ENCODE measurements around the gene C2CD3. TPM values are rescaled to one million over a fixed set of nuclear protein-coding genes. Genes with fewer than 3 reads are reported as not detected.

The C2CD3 gene
- polyA plus RNA-seq, 4 donors = 17.6 to 25.4 (median 22.2) TPM

DNA sequence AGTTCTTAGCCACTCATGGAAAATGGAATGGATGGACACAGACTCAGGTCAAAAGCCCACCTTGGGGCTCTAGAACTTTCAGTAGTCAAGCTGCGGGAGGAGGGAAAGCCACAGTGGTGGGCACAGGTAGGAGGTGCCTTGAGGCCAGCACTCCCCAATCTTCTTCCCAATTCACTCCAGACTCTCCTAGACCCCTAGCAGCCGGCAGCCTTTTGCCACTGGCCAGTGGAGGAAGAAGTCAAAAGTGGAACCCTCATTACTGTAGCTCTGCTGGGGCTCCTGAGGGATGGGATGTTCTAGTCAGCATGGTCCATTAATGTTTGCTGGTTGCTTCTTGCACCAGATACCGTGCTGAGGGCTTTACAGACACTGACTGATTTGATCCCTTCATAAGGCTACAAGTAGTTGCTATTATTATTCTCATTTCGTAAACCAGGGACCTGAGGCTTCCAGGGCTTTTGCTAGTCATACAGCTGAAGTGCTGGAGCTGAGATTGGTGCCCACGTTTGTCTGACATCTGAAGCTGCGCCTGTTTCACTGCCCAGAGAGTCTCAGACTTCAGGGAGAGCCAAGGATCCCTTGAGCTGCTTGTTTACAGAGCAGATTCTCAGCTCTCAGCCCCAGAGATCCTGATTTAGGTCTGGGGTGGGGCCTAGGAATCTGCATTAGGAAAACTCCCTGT, 163.0 kb downstream of the C2CD3 start:
- DNase-seq (ENCODE audit: low read depth in 4 of 4, low spot score in 3 of 4) = no peak

GRCh38 chr11:74006743-74007304, 164.0 kb downstream of the C2CD3 start:
- DNase-seq (ENCODE audit: low read depth in 4 of 4, low spot score in 3 of 4) = no peak

DNA sequence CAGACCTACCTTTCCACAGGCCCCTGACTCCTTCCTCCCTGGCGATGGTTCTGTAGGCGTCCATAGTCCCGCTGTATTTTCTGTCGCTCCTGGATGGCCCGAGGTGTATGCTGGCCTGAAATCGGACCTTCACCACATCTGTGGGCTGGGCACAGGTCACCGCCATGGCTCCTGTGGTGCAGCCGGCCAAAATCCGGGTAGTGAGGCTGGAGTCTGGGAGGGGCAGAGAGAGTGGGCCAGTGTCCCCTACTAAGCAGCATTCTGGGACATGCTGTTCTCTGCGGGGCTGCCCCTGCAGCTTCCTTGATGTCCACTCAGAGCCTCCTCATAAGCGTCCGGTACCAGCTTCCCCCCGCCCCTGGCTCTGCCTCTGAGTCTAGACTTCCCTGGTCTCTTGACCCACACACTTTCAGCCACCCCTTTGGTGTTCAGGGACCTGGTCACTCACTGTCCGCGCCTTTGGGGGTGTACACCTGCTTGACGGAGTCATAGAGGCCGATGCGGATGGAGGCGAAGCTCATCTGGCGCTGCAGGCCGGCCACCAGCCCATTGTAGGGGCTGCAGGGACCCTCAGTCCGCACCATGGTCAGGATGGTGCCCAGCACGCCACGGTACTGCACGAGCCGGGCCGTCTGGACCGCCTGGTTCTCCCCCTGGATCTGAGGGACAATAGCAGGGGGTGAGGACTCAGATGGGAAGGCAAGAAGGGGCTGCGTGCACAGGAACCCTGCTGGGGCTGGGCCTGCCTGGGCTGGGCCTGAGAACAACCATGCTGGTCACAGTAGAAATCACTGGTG, 164.9 kb downstream of the C2CD3 start:
- DNase-seq (ENCODE audit: low read depth in 4 of 4, low spot score in 3 of 4) = no peak

DNA sequence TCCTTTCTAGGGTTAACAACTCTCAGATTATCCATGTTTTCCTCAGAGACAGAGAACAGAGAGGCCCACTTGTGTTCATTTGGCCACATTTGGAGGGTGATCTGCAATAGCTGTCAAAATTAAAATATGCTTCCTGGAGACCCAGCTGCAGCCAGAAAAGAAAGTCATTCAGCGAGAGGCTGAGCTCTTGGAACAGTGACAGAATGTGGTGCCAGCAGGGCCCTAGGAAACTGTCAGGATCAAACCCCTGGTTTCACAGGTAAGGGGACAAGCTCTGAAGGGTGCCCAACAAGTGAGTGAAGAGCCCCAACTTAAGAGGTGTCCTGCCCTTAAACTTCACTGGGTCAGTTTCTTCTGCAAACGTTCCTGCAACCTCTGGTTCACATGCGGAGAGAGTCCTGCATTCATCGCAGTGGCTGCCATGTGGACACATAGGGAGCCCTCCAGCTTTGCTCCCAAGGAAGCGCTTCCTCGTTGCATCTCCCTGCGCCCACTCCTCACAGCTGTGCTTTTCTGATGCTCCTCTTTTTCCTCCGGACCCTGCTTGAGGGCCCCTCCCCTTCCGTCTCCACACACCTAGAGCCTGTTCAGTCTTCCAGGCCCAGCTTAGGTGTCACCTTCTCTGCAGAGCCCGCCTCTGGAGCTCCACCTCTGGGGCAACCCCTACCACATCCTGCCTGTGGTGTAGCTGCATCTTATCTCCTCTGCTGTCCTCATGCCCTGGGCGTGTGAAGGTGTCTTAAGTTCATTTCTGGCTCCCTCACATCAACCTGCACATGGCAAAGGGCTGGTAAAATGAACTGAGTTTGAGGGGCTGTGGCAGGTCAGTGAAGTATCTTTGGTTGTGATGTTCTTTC, 165.8 kb downstream of the C2CD3 start:
- no peak for DNase-seq (ENCODE audit: low read depth in 4 of 4, low spot score in 3 of 4)

- DNase-seq (ENCODE audit: low read depth in 4 of 4, low spot score in 3 of 4) = no peak
Observed at GRCh38 chr11:74004046-74004695, 166.6 kb downstream of the C2CD3 start.

- no peak for DNase-seq (ENCODE audit: low read depth in 4 of 4, low spot score in 3 of 4)
Observed at GRCh38 chr11:74002832-74003231, 168.0 kb downstream of the C2CD3 start.

- DNase-seq (ENCODE audit: low read depth in 4 of 4, low spot score in 3 of 4) = no peak
Observed at GRCh38 chr11:74001822-74002286, 168.9 kb downstream of the C2CD3 start.

GRCh38 chr11:74000307-74001133, 170.3 kb downstream of the C2CD3 start:
- DNase-seq (ENCODE audit: low read depth in 4 of 4, low spot score in 3 of 4) = no peak

GRCh38 chr11:73999581-74000306, 171.1 kb downstream of the C2CD3 start:
- no peak for DNase-seq (ENCODE audit: low read depth in 4 of 4, low spot score in 3 of 4)

- no peak for DNase-seq (ENCODE audit: low read depth in 4 of 4, low spot score in 3 of 4)
Observed at GRCh38 chr11:73998846-73999575, 171.8 kb downstream of the C2CD3 start.

DNA sequence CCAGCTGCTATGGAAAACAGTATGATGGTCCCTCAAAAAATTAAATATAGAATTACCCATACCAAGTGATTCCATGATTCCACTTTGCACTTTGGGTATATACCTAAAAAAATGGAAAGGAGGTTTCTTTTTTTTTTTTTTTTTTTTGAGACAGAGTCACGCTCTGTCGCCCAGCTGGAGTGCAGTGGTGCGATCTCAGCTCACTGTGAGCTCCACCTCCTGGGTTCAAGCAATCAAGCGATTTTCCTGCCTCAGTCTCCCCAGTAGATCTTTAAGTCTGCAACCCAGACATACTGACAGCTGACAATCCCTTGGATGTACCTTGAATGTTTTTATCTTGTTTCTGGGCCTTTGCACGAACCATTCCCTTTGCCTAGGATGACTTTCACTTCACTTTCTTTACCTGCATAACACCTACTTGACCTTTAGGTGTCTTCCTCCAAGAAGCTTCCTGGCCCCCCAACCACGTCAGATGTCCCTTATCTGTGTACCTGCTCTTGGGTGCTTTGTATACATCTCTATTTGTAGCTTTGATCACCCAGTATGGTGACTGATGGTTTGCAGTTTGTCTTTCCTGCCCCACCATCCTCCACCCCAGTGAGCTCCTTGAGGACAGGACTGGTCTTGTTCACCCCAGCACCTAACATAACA, 173.6 kb downstream of the C2CD3 start:
- no peak for DNase-seq (ENCODE audit: low read depth in 4 of 4, low spot score in 3 of 4)

DNA sequence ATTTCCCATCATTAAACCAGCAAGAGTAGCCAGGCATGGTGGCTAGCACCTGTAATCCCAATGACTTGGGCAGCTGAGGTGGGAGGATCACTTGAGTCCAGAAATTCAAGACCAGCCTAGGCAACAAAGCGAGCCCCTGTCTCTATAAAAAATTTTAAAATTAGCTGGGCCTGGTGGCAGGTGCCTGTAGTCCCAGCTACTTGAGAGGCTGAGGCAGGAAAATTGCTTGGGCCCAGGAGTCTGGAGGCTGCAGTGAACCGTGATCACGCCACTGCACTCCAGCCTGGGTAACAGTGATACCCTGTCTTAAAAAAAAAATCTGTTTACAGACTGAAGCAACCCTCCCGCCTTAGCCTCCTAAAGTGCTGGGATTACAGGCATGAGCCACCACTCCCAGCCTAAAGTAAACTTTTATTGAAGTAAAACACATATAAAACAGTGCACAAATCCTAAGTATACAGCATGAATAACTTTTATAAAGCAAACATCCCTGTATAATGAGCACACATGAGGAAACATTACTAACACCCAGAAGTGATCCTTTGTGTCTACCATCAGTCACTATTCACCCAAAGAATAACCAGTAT, 174.5 kb downstream of the C2CD3 start:
- no peak for DNase-seq (ENCODE audit: low read depth in 4 of 4, low spot score in 3 of 4)

DNA sequence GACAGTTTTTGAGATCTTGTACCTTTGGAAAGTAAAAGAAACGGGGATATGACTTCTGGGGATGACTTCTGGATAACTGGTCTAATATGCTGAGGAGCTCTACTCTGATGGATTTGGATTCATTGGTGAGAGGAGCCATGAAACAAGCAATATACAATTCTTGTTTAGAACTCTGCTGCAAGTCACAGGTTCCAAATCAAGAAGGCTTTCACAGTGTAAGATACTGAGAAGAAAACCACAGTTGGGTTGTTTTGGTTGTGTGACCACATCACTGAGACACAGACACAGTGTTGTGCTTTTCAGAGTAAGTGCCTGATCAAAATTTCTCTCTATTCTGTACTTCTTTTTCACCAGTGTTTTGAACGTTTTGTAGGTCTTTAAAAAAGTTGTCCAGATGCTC, 175.1 kb downstream of the C2CD3 start:
- no peak for DNase-seq (ENCODE audit: low read depth in 4 of 4, low spot score in 3 of 4)

DNA sequence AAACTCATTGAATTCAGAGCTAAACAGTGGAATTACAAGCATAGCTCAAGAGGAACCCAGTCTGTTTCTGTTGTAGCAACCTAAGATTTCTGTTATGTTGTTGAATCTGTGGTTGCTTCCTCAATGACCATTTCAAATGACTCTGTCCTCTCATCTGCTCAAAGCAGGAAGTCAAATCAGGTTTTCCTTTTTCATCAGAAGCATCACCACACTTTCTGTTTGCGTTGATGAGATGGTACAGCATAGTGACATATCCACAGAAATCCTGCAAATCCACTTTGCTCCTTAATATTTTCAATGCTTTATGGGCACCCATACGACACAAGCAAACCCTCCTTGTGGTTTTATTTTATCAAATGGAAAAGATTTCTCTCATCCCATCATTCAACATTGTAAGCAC, 175.6 kb downstream of the C2CD3 start:
- no peak for DNase-seq (ENCODE audit: low read depth in 4 of 4, low spot score in 3 of 4)

GRCh38 chr11:73991471-73992006, 179.3 kb downstream of the C2CD3 start:
- no peak for DNase-seq (ENCODE audit: low read depth in 4 of 4, low spot score in 3 of 4)

GRCh38 chr11:73990730-73991129, 180.1 kb downstream of the C2CD3 start:
- no peak for DNase-seq (ENCODE audit: low read depth in 4 of 4, low spot score in 3 of 4)

DNA sequence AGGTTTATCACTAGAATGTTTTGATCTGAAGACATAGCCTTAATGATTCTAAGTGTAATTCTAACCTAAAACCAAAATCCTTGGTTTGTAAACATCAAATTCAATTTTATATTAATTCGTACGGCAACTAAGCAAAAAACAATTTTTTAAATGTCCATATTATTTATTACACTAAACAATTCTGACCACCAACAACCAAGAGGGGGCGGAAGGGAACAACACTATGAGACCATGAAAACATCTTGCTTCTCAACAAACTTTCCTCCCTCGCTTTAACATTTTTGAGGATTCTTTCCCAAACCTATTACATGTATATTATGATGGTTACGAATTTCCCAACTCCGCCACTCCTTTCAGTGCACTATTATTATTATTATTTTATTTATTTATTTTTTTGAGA, 181.6 kb downstream of the C2CD3 start:
- no peak for DNase-seq (ENCODE audit: low read depth in 4 of 4, low spot score in 3 of 4)

All from left renal pelvis (tissue), 4 donors.